Activated CD8-positive, alpha-beta T cell treated with anti-CD3 and anti-CD28 coated beads for 36 hours (primary cell): Measurements from ENCODE around the gene ACRBP. TPM values are rescaled to one million over a fixed set of nuclear protein-coding genes. Genes with fewer than 3 reads are reported as not detected.

Experiments
- ATAC-seq: fragments of 200-7000 bp; cut with Tn5 transposase; one replicate; pipeline ENCODE4 v1.10.0; 2021; ENCODE audit warnings: mild to moderate bottlenecking, moderate library complexity
- CTCF ChIA-PET: fragments of 350-600 bp; sonication (Branson Sonifier 250); formaldehyde crosslinking; loops from one replicate; lab custom pipeline; 2021; ENCODE audit warnings: antibody characterized with exemption; lab: Charles Lee
- POLR2A ChIA-PET: fragments of 350-600 bp; sonication (Branson Sonifier 250); formaldehyde crosslinking; loops from one replicate; lab custom pipeline; 2021; ENCODE audit warnings: antibody characterized with exemption; lab: Charles Lee
- DNase-seq: peaks from one replicate; pipeline ENCODE4 v3.0.0-alpha.2; 2020
- H3K27ac Mint-ChIP-seq: one replicate; pipeline ENCODE4 v1.8.0; 2021; ENCODE audit warnings: mild to moderate bottlenecking, mixed read lengths
- H3K27me3 Mint-ChIP-seq: one replicate; pipeline ENCODE4 v1.8.0; 2021; ENCODE audit warnings: mixed read lengths
- H3K36me3 Mint-ChIP-seq: one replicate; pipeline ENCODE4 v1.8.0; 2021; ENCODE audit warnings: low read depth, mixed read lengths
- H3K4me1 Mint-ChIP-seq: one replicate; pipeline ENCODE4 v1.8.0; 2021; ENCODE audit warnings: low read depth, mixed read lengths
- H3K4me3 Mint-ChIP-seq: one replicate; pipeline ENCODE4 v1.8.0; 2021; ENCODE audit warnings: mild to moderate bottlenecking, moderate library complexity, mixed read lengths
- H3K9me3 Mint-ChIP-seq: one replicate; pipeline ENCODE4 v1.8.0; 2021; ENCODE audit warnings: mixed read lengths
- CTCF ChIP-seq: fragments of 200-600 bp; IDR thresholded peaks from one replicate; pipeline ENCODE4 v1.8.0; 2022; ENCODE audit warnings: antibody characterized with exemption, mild to moderate bottlenecking
- intact Hi-C: fragments of 100-400 bp; cut with micrococcal nuclease; formaldehyde crosslinking; loops from one replicate; pipeline ENCODE4 v1.10.0; 2022
- total RNA-seq, 2 experiments: library from RNA; stranded (reverse); gene quantifications; one replicate each; pipeline ENCODE4 v1.2.3, GENCODE V29; 2021

Gene ACRBP
- total RNA-seq, 2 experiments from 2014 or later: 1.3 to 2.0 TPM

- DNase-seq (peak; percentile 66), ATAC-seq (no peak)
- intact Hi-C loops: loop anchor here (5.0 kb wide), 1 partner anchor 36 kb away; no protein-coding TSS in a partner anchor
- Mint-ChIP-seq H3K27me3 (no peaks in the 10 kb centered on the region), H3K27ac (no peak overlapping the region), H3K9me3 (no peaks in the 10 kb centered on the region), H3K4me1 (peaks cover 52% of the 10 kb centered on the region), H3K36me3 (peaks cover 22% of the 10 kb centered on the region), H3K4me3 (no peak overlapping the region)
- TF ChIP-seq CTCF: no peak
- CTCF ChIA-PET: interaction anchor here (1.0 to 1.5 kb wide), 4 partner anchors 12 to 115 kb away, joined by 3 to 8 read pairs (median 4); partner anchors contain the start of gene COPS7A
- POLR2A ChIA-PET: interaction anchor here (1.0 to 2.2 kb wide), 7 partner anchors 11 to 335 kb away, joined by 3 to 8 read pairs (median 6); partner anchors contain the start of genes C12orf57, LPAR5, RNU7-1 and ZNF384
These were observed 38.5 kb downstream of the ACRBP start for GRCh38 chr12:6608592-6609281.

GRCh38 chr12:6607751-6608591, 39.3 kb downstream of the ACRBP start:
- ATAC-seq (peak; percentile 67), DNase-seq (peak; percentile 89)
- Mint-ChIP-seq H3K27me3 (no peaks in the 10 kb centered on the region), H3K36me3 (peaks cover 30% of the 10 kb centered on the region), H3K4me3 (no peak overlapping the region), H3K4me1 (peaks cover 54% of the 10 kb centered on the region), H3K9me3 (no peaks in the 10 kb centered on the region), H3K27ac (no peak overlapping the region)
- intact Hi-C loops: loop anchor here (5.0 kb wide), 1 partner anchor 36 kb away; no protein-coding TSS in a partner anchor
- TF ChIP-seq CTCF: no peak
- ChIA-PET CTCF (interaction anchor here (1.0 to 1.5 kb wide), 4 partner anchors 13 to 116 kb away, joined by 3 to 8 read pairs (median 4); partner anchors contain the start of gene COPS7A), POLR2A (interaction anchor here (1.0 to 2.2 kb wide), 7 partner anchors 12 to 335 kb away, joined by 3 to 8 read pairs (median 6); partner anchors contain the start of genes C12orf57, LPAR5, RNU7-1 and ZNF384)

- H3K27me3 Mint-ChIP-seq: no peaks in the 10 kb centered on the region
- no peak overlapping the region for H3K4me3 Mint-ChIP-seq
- peaks cover 43% of the 10 kb centered on the region for H3K36me3 Mint-ChIP-seq
- intact Hi-C loops: loop anchor here (5.0 kb wide), 1 partner anchor 34 kb away; no protein-coding TSS in a partner anchor
- peak overlapping the region; percentile 88 for H3K27ac Mint-ChIP-seq
- CTCF ChIA-PET: interaction anchor here (0.9 to 2.9 kb wide), 6 partner anchors 24 to 218 kb away, joined by 3 to 17 read pairs (median 6); partner anchors contain the start of gene MLF2
- POLR2A ChIA-PET: interaction anchor here (0.7 to 5.2 kb wide), 13 partner anchors 9 to 260 kb away, joined by 3 to 30 read pairs (median 5); partner anchors contain the start of genes GAPDH, NOP2, TPI1 and ZNF384
- no peaks in the 10 kb centered on the region for H3K9me3 Mint-ChIP-seq
- DNase-seq (peak; percentile 81), ATAC-seq (peak; percentile 29)
- peaks cover 55% of the 10 kb centered on the region for H3K4me1 Mint-ChIP-seq
- no peak for TF ChIP-seq CTCF
These were observed 40.7 kb downstream of the ACRBP start for GRCh38 chr12:6606331-6607131.
